ENCODE results near the gene CLIC3.
A peak's percentile ranks its signal among the peaks of the same experiment; 100 is the strongest.

CLIC3 gene

DNA sequence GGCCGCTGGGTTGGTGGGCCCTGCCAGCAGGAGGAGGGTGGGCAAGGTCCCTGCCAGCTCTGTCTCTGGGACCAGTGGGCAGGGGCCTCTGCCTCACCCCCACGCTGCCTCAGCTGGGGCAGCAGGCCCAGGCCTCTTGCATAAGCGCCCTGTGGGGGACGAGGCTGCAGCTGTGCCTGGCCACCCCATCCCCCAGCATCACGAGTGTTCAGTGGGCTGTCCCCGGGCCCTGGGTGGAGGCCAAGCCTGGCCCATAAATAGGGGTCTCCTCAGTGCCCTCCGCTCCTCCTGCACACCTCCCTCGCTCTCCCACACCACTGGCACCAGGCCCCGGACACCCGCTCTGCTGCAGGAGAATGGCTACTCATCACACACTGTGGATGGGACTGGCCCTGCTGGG lies 19.1 kb downstream of the CLIC3 start, which contains the start of gene PTGDS:
TSS of gene PTGDS (plus strand) at position 282 of the 400 bp plus-strand sequence. CDS start at position 357, 75 bp downstream.
- no peaks in the 10 kb centered on the region for H3K9me3 ChIP-seq (ENCODE audit: low read length)
- no peak within 1 kb of the TSS for H2AFZ ChIP-seq (ENCODE audit: low read length)

DNA sequence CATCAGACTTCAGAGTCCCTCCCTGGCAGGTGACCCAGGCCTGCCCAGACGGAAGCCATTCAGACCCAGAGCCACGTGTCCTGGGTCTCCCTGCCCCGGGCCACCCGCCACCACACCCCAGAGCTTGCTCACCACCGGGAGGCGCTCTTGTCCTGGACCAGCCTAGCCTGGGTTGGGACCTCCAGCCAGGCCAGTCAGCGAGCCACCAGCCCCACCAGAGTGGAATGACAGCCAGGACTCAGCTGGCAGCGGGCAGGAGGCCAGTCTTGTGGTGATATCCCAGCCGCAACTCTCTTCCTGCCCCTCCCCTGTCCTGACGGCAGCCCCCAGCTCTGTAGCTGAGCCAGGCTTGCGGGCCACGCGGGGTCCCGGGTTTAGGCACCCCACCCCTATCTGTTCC lies 20.7 kb downstream of the CLIC3 start:
- H3K4me3 ChIP-seq (ENCODE audit: low read depth, low read length, poor library complexity, severe bottlenecking) = no peak overlapping the region
- H3K4me1 ChIP-seq (ENCODE audit: insufficient read depth, low read length, severe bottlenecking) = no peaks in the 10 kb centered on the region
- no peaks in the 10 kb centered on the region for H4K20me1 ChIP-seq (ENCODE audit: insufficient read depth, low read length)
- no peaks in the 10 kb centered on the region for H3K9me3 ChIP-seq (ENCODE audit: low read length)
- H3F3A ChIP-seq (ENCODE audit: insufficient read depth, low read length) = no peaks in the 10 kb centered on the region
- no peaks in the 10 kb centered on the region for H3K36me3 ChIP-seq (ENCODE audit: insufficient read depth, low read length)
- H3K27ac ChIP-seq (ENCODE audit: low read depth, low read length, poor library complexity, severe bottlenecking) = no peak overlapping the region
- no peaks in the 10 kb centered on the region for H3K9me2 ChIP-seq (ENCODE audit: low read depth, low read length)
- no peak for TF ChIP-seq EZH2 (IDR thresholded peaks at IDR 0.05; ENCODE audit: borderline replicate concordance, low read length)
- TF ChIP-seq, protein P1, sequence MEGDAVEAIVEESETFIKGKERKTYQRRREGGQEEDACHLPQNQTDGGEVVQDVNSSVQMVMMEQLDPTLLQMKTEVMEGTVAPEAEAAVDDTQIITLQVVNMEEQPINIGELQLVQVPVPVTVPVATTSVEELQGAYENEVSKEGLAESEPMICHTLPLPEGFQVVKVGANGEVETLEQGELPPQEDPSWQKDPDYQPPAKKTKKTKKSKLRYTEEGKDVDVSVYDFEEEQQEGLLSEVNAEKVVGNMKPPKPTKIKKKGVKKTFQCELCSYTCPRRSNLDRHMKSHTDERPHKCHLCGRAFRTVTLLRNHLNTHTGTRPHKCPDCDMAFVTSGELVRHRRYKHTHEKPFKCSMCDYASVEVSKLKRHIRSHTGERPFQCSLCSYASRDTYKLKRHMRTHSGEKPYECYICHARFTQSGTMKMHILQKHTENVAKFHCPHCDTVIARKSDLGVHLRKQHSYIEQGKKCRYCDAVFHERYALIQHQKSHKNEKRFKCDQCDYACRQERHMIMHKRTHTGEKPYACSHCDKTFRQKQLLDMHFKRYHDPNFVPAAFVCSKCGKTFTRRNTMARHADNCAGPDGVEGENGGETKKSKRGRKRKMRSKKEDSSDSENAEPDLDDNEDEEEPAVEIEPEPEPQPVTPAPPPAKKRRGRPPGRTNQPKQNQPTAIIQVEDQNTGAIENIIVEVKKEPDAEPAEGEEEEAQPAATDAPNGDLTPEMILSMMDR (IDR thresholded peaks at IDR 0.05; ENCODE audit: low read length) = peak; percentile 30; the same call in 1 of the 2 replicates
- H3K4me2 ChIP-seq (ENCODE audit: low read length) = no peak overlapping the region
- no peaks in the 10 kb centered on the region for H3K79me2 ChIP-seq (ENCODE audit: insufficient read depth, low read length)
- no peak overlapping the region for H2AFZ ChIP-seq (ENCODE audit: low read length)
- H3K27me3 ChIP-seq (ENCODE audit: insufficient read depth, low read length) = peaks cover 5% of the 10 kb centered on the region; the same call in 1 of the 2 replicates
- H3K9ac ChIP-seq (ENCODE audit: low read length) = no peak overlapping the region

More for the DNA sequence above, 19.1 kb downstream of the CLIC3 start, which contains the start of gene PTGDS:
- no peaks in the 10 kb centered on the region for H3F3A ChIP-seq (ENCODE audit: insufficient read depth, low read length)
- H3K36me3 ChIP-seq (ENCODE audit: insufficient read depth, low read length) = no peaks in the 10 kb centered on the region
- H3K27me3 ChIP-seq (ENCODE audit: insufficient read depth, low read length) = peaks cover 9% of the 10 kb centered on the region; the same call in 1 of the 2 replicates
- H3K4me1 ChIP-seq (ENCODE audit: insufficient read depth, low read length, severe bottlenecking) = no peaks in the 10 kb centered on the region
- no peaks in the 10 kb centered on the region for H3K9me2 ChIP-seq (ENCODE audit: low read depth, low read length)
- no peak within 1 kb of the TSS for H3K27ac ChIP-seq (ENCODE audit: low read depth, low read length, poor library complexity, severe bottlenecking)
- no peaks in the 10 kb centered on the region for H4K20me1 ChIP-seq (ENCODE audit: insufficient read depth, low read length)
- H3K4me3 ChIP-seq (ENCODE audit: low read depth, low read length, poor library complexity, severe bottlenecking) = no peak within 1 kb of the TSS
- TF ChIP-seq EZH2 (IDR thresholded peaks at IDR 0.05; ENCODE audit: borderline replicate concordance, low read length) = no peak
- TF ChIP-seq, protein P1 (IDR thresholded peaks at IDR 0.05; ENCODE audit: low read length) = no peak
- H3K4me2 ChIP-seq (ENCODE audit: low read length) = no peak within 1 kb of the TSS
- no peak within 1 kb of the TSS for H3K9ac ChIP-seq (ENCODE audit: low read length)
- no peaks in the 10 kb centered on the region for H3K79me2 ChIP-seq (ENCODE audit: insufficient read depth, low read length)

DNA sequence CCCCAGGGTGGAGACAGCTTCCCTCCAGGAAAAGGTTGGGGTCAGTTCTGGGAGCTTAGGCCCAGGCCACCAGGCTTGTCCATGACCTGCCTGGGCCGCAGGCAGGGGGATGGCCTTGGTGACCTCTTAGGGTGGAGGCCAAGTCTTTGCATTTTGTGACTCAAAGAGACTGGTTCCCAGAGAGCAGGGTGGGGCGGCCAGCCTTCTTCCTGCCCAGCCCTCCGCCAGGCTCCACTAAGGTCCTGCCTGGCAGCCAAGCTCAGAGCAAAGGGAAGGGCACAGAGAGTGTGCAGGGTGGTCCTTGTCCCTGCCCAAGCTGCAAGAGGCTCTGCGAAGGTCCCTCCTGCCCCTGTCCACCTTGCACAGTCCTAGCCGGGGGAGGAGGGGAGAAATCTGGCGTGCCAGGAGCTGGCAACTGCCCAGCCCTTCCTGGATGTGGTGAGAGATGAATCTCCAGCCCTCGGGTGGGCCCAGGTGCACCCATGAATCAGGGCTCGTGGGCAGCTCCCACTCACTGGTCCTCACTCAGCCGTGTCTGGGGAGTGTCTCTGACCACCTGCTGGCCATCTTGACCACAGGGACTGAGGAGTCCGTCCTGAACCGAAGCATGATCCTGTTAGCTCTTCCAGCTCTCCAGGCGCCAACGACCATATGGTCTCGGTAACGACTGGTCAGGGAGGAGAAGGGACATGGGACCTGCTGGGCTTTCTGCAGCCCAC lies 21.4 kb downstream of the CLIC3 start:
- no peak for TF ChIP-seq EZH2 (IDR thresholded peaks at IDR 0.05; ENCODE audit: borderline replicate concordance, low read length)
- TF ChIP-seq, protein P1 (IDR thresholded peaks at IDR 0.05; ENCODE audit: low read length) = no peak
- no peaks in the 10 kb centered on the region for H3K4me1 ChIP-seq (ENCODE audit: insufficient read depth, low read length, severe bottlenecking)
- H3F3A ChIP-seq (ENCODE audit: insufficient read depth, low read length) = no peaks in the 10 kb centered on the region
- no peak overlapping the region for H3K27ac ChIP-seq (ENCODE audit: low read depth, low read length, poor library complexity, severe bottlenecking)
- H3K4me2 ChIP-seq (ENCODE audit: low read length) = no peak overlapping the region
- H3K9ac ChIP-seq (ENCODE audit: low read length) = no peak overlapping the region
- H3K9me2 ChIP-seq (ENCODE audit: low read depth, low read length) = no peaks in the 10 kb centered on the region
- H3K9me3 ChIP-seq (ENCODE audit: low read length) = no peaks in the 10 kb centered on the region
- H3K27me3 ChIP-seq (ENCODE audit: insufficient read depth, low read length) = peaks cover 4% of the 10 kb centered on the region; the same call in 1 of the 2 replicates
- H3K36me3 ChIP-seq (ENCODE audit: insufficient read depth, low read length) = no peaks in the 10 kb centered on the region
- H3K79me2 ChIP-seq (ENCODE audit: insufficient read depth, low read length) = no peaks in the 10 kb centered on the region
- H4K20me1 ChIP-seq (ENCODE audit: insufficient read depth, low read length) = no peaks in the 10 kb centered on the region
- no peak overlapping the region for H3K4me3 ChIP-seq (ENCODE audit: low read depth, low read length, poor library complexity, severe bottlenecking)
- H2AFZ ChIP-seq (ENCODE audit: low read length) = no peak overlapping the region
